GM23338 (cell line): Measurements from ENCODE around the gene IL7R. TPM values are rescaled to one million over a fixed set of nuclear protein-coding genes. Genes with fewer than 3 reads are reported as not detected.

Experiments used
- ATAC-seq: fragments of 200-7000 bp; cut with Tn5 transposase; 3 replicates; pipeline ENCODE4 v1.9.1; 2020
- DNase-seq: peaks from one replicate; pipeline ENCODE4 v3.0.0-alpha.2; 2015; ENCODE audit warnings: low spot score
- H2AFZ ChIP-seq: fragments of 200-600 bp; sonication (generic); 2 replicates; pipeline ENCODE4 v1.8.0; 2016; ENCODE audit warnings: antibody characterized with exemption, mild to moderate bottlenecking, moderate library complexity
- H3F3A ChIP-seq: fragments of 200-600 bp; sonication (generic); replicated peaks from 2 replicates; pipeline ENCODE4 v1.8.0; 2017; ENCODE audit warnings: antibody characterized with exemption, mixed run types, low read depth
- H3K27ac ChIP-seq: fragments of 200-600 bp; sonication (generic); 2 replicates; pipeline ENCODE4 v1.6.1; 2016; ENCODE audit warnings: low read depth
- H3K27me3 ChIP-seq: fragments of 200-600 bp; sonication (generic); 2 replicates; pipeline ENCODE4 v1.8.0; 2016; ENCODE audit warnings: mild to moderate bottlenecking, mixed run types, moderate library complexity; ENCODE audit not compliant: insufficient read depth
- H3K36me3 ChIP-seq: fragments of 200-600 bp; sonication (generic); 2 replicates; pipeline ENCODE4 v1.8.0; 2016; ENCODE audit warnings: mild to moderate bottlenecking; ENCODE audit not compliant: insufficient read depth
- H3K4me1 ChIP-seq: fragments of 200-600 bp; sonication (generic); 2 replicates; pipeline ENCODE4 v1.8.0; 2016; ENCODE audit warnings: mild to moderate bottlenecking, moderate library complexity; ENCODE audit not compliant: insufficient read depth
- H3K4me2 ChIP-seq: fragments of 200-600 bp; sonication (generic); 2 replicates; pipeline ENCODE4 v1.7.1; 2017; ENCODE audit warnings: mixed run types
- H3K4me3 ChIP-seq: fragments of 200-600 bp; sonication (generic); 2 replicates; pipeline ENCODE4 v1.6.1; 2016; ENCODE audit warnings: mixed run types
- H3K79me2 ChIP-seq: fragments of 200-600 bp; sonication (generic); replicated peaks from 2 replicates; pipeline ENCODE4 v1.8.0; 2017; ENCODE audit warnings: mild to moderate bottlenecking; ENCODE audit not compliant: insufficient read depth
- H3K9me2 ChIP-seq: fragments of 200-600 bp; sonication (generic); 2 replicates; pipeline ENCODE4 v1.8.0; 2017; ENCODE audit not compliant: insufficient read depth
- H4K20me1 ChIP-seq: fragments of 200-600 bp; sonication (generic); replicated peaks from 2 replicates; pipeline ENCODE4 v1.8.0; 2017; ENCODE audit warnings: mild to moderate bottlenecking; ENCODE audit not compliant: insufficient read depth
- H3K27ac Mint-ChIP-seq: 2 replicates; pipeline ENCODE4 v1.8.0; 2020; ENCODE audit warnings: inconsistent platforms, mild to moderate bottlenecking, moderate library complexity, mixed read lengths
- H3K27me3 Mint-ChIP-seq: 3 replicates; pipeline ENCODE4 v1.8.0; 2022; ENCODE audit warnings: low read depth, mild to moderate bottlenecking, moderate library complexity, mixed read lengths, inconsistent platforms; ENCODE audit not compliant: insufficient read depth, poor library complexity
- H3K36me3 Mint-ChIP-seq: 3 replicates; pipeline ENCODE4 v1.8.0; 2021; ENCODE audit warnings: low read depth, mild to moderate bottlenecking, inconsistent platforms, moderate library complexity, mixed read lengths
- H3K4me1 Mint-ChIP-seq: 3 replicates; pipeline ENCODE4 v1.8.0; 2020; ENCODE audit warnings: mild to moderate bottlenecking, inconsistent platforms, mixed read lengths
- H3K4me3 Mint-ChIP-seq: 3 replicates; pipeline ENCODE4 v1.8.0; 2021; ENCODE audit warnings: moderate library complexity, mild to moderate bottlenecking, inconsistent platforms, mixed read lengths
- H3K9me3 Mint-ChIP-seq: 3 replicates; pipeline ENCODE4 v1.8.0; 2020; ENCODE audit warnings: moderate library complexity, mild to moderate bottlenecking, inconsistent platforms, mixed read lengths
- CREB1 ChIP-seq: fragments of 250-450 bp; sonication (Bioruptor Pico); IDR thresholded peaks from 2 replicates; pipeline ENCODE4 v1.5.0; 2020; ENCODE audit warnings: low read depth, mild to moderate bottlenecking, moderate library complexity
- ETS1 ChIP-seq: IDR thresholded peaks from 2 replicates; pipeline ENCODE4 v1.6.1; 2016; ENCODE audit warnings: antibody characterized with exemption
- EZH2 ChIP-seq: fragments of 200-600 bp; sonication (generic); IDR thresholded peaks from one replicate; pipeline ENCODE4 v1.8.0; 2017; ENCODE audit warnings: antibody characterized with exemption, mild to moderate bottlenecking, low read depth; ENCODE audit not compliant: unreplicated experiment
- EZH2phosphoT487 ChIP-seq: fragments of 200-600 bp; sonication (generic); IDR thresholded peaks from one replicate; pipeline ENCODE4 v1.8.1; 2018; ENCODE audit warnings: antibody characterized with exemption; ENCODE audit not compliant: unreplicated experiment
- JUNB ChIP-seq: IDR thresholded peaks from one replicate; pipeline ENCODE4 v1.6.1; 2016; ENCODE audit warnings: antibody characterized with exemption; ENCODE audit not compliant: unreplicated experiment
- NANOG ChIP-seq: IDR thresholded peaks from 2 replicates; pipeline ENCODE4 v1.6.1; 2016; ENCODE audit warnings: antibody characterized with exemption, borderline replicate concordance
- POLR2AphosphoS5 ChIP-seq: IDR thresholded peaks from 2 replicates; pipeline ENCODE4 v1.6.1; 2016; ENCODE audit warnings: antibody characterized with exemption, low read depth
- STAT1 ChIP-seq: IDR thresholded peaks from one replicate; pipeline ENCODE4 v1.6.1; 2016; ENCODE audit warnings: antibody characterized with exemption; ENCODE audit not compliant: unreplicated experiment
- ZNF114 ChIP-seq: fragments of 250-450 bp; sonication (Bioruptor Pico); IDR thresholded peaks from 2 replicates; pipeline ENCODE4 v1.5.0; 2020; ENCODE audit warnings: mild to moderate bottlenecking, moderate library complexity
- ZNF331 ChIP-seq: fragments of 250-450 bp; sonication (Bioruptor Pico); IDR thresholded peaks from 2 replicates; pipeline ENCODE4 v1.5.0; 2020; ENCODE audit warnings: low read depth, mild to moderate bottlenecking, moderate library complexity
- ZNF462 ChIP-seq: fragments of 250-450 bp; sonication (Bioruptor Pico); IDR thresholded peaks from 2 replicates; pipeline ENCODE4 v1.5.0; 2020; ENCODE audit warnings: mild to moderate bottlenecking, moderate library complexity
- polyA plus RNA-seq: library from polyadenylated mRNA; unstranded; fragments of >200 nt; fragmentation: Nextera tagmentation; extraction: Ambion mirVana; gene quantifications from 2 replicates; pipeline ENCODE4 v1.2.1, GENCODE V29; 2016
- total RNA-seq: library from RNA; depleted of rRNA; stranded (reverse); fragments of >200 nt; shearing (Covaris generic); gene quantifications from 2 replicates; pipeline ENCODE4 v1.2.3, GENCODE V29; 2014
- TF ChIP-seq, protein P1 (sequence below), 2 experiments: fragments of 200-600 bp in 1 of 2; sonication (generic) in 1 of 2; conservative IDR thresholded peaks; 2 replicates each; pipeline versions ENCODE4 v1.5.1 to v1.6.1; 2016 to 2017; ENCODE audit warnings: antibody characterized with exemption in 2 of 2, low read depth in 2 of 2, mild to moderate bottlenecking in 2 of 2, moderate library complexity in 1 of 2
- TF ChIP-seq, protein P2 (sequence below): IDR thresholded peaks from one replicate; pipeline ENCODE4 v1.6.1; 2018; ENCODE audit warnings: antibody characterized with exemption; ENCODE audit not compliant: unreplicated experiment

Gene IL7R
- total and polyA plus RNA-seq, 2 experiments from 2014 or later, result not detected

GRCh38 chr5:35876454-35876853 is 19.8 kb downstream of the IL7R start:
- H3K27ac Mint-ChIP-seq, result no peak overlapping the region
- Histone ChIP-seq H3K9me2 (peaks cover 26% of the 10 kb centered on the region), H3K36me3 (no peaks in the 10 kb centered on the region), H3K27ac (no peak overlapping the region), H3F3A (no peaks in the 10 kb centered on the region), H4K20me1 (no peaks in the 10 kb centered on the region), H3K4me3 (no peak overlapping the region), H3K79me2 (no peaks in the 10 kb centered on the region), H3K4me1 (no peaks in the 10 kb centered on the region), H2AFZ (no peak overlapping the region), H3K4me2 (no peak overlapping the region), H3K27me3 (no peaks in the 10 kb centered on the region)
- H3K4me1 Mint-ChIP-seq, result no peaks in the 10 kb centered on the region
- H3K4me3 Mint-ChIP-seq, result no peak overlapping the region
- DNase-seq, result no peak
- no peaks in the 10 kb centered on the region for H3K27me3 Mint-ChIP-seq
- no peak for ATAC-seq
- H3K9me3 Mint-ChIP-seq, result no peaks in the 10 kb centered on the region
- TF ChIP-seq JUNB (no peak), ZNF331 (CRISPR knock-in tag) (no peak), NANOG (no peak), ZNF114 (CRISPR knock-in tag) (no peak), POLR2AphosphoS5 (no peak), EZH2 (no peak), STAT1 (no peak), EZH2phosphoT487 (no peak), ZNF462 (CRISPR knock-in tag) (no peak), CREB1 (CRISPR knock-in tag) (no peak), ETS1 (no peak)
- TF ChIP-seq, protein P1, sequence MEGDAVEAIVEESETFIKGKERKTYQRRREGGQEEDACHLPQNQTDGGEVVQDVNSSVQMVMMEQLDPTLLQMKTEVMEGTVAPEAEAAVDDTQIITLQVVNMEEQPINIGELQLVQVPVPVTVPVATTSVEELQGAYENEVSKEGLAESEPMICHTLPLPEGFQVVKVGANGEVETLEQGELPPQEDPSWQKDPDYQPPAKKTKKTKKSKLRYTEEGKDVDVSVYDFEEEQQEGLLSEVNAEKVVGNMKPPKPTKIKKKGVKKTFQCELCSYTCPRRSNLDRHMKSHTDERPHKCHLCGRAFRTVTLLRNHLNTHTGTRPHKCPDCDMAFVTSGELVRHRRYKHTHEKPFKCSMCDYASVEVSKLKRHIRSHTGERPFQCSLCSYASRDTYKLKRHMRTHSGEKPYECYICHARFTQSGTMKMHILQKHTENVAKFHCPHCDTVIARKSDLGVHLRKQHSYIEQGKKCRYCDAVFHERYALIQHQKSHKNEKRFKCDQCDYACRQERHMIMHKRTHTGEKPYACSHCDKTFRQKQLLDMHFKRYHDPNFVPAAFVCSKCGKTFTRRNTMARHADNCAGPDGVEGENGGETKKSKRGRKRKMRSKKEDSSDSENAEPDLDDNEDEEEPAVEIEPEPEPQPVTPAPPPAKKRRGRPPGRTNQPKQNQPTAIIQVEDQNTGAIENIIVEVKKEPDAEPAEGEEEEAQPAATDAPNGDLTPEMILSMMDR (conservative IDR thresholded peaks at IDR 0.05; ENCODE audit: low read depth in 2 of 2), result no peak
- TF ChIP-seq, protein P2, sequence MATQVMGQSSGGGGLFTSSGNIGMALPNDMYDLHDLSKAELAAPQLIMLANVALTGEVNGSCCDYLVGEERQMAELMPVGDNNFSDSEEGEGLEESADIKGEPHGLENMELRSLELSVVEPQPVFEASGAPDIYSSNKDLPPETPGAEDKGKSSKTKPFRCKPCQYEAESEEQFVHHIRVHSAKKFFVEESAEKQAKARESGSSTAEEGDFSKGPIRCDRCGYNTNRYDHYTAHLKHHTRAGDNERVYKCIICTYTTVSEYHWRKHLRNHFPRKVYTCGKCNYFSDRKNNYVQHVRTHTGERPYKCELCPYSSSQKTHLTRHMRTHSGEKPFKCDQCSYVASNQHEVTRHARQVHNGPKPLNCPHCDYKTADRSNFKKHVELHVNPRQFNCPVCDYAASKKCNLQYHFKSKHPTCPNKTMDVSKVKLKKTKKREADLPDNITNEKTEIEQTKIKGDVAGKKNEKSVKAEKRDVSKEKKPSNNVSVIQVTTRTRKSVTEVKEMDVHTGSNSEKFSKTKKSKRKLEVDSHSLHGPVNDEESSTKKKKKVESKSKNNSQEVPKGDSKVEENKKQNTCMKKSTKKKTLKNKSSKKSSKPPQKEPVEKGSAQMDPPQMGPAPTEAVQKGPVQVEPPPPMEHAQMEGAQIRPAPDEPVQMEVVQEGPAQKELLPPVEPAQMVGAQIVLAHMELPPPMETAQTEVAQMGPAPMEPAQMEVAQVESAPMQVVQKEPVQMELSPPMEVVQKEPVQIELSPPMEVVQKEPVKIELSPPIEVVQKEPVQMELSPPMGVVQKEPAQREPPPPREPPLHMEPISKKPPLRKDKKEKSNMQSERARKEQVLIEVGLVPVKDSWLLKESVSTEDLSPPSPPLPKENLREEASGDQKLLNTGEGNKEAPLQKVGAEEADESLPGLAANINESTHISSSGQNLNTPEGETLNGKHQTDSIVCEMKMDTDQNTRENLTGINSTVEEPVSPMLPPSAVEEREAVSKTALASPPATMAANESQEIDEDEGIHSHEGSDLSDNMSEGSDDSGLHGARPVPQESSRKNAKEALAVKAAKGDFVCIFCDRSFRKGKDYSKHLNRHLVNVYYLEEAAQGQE, result no peak
- H3K36me3 Mint-ChIP-seq, result no peaks in the 10 kb centered on the region
